ENCODE data around the gene GDNF.

The GDNF gene

GRCh38 chr5:37812365-37812764, 27.5 kb downstream of the GDNF start:
- no peak overlapping the region for H2BK120ac ChIP-seq (ENCODE audit: low read depth, low read length)
- no peak overlapping the region for H2AFZ ChIP-seq (ENCODE audit: low read depth, low read length)
- H3K23ac ChIP-seq (ENCODE audit: low read length in 2 of 2): no peak overlapping the region
- H4K91ac ChIP-seq (ENCODE audit: low read length): no peak overlapping the region
- no peak overlapping the region for H3K18ac ChIP-seq (ENCODE audit: low read depth in 1 of 2, low read length in 2 of 2)
- no peaks in the 10 kb centered on the region for H3K79me1 ChIP-seq (replicated peaks; ENCODE audit: low read length, poor library complexity, severe bottlenecking)
- no peak overlapping the region for H3K27ac ChIP-seq (ENCODE audit: low read length, poor library complexity, severe bottlenecking)
- no peak overlapping the region for H3K9ac ChIP-seq (ENCODE audit: low read length)
- H3K9me3 ChIP-seq (ENCODE audit: control insufficient read depth, low read length): no peaks in the 10 kb centered on the region
- H4K8ac ChIP-seq (ENCODE audit: low read length): no peak overlapping the region
- H2BK15ac ChIP-seq (ENCODE audit: low read depth, poor library complexity, severe bottlenecking): no peak overlapping the region
- DNase-seq: no peak
- no peak overlapping the region for H3K4me3 ChIP-seq (ENCODE audit: insufficient read depth in 1 of 2, low read depth in 1 of 2, low read length in 2 of 2)
- no peaks in the 10 kb centered on the region for H3K27me3 ChIP-seq (ENCODE audit: control insufficient read depth in 1 of 2, insufficient read depth in 1 of 2, low read length in 2 of 2)
- peaks cover 6 to 23% of the 10 kb centered on the region in 2 experiments for H3K36me3 ChIP-seq (ENCODE audit: control insufficient read depth in 1 of 2, insufficient read depth in 2 of 2, low read depth in 1 of 2, low read length in 2 of 2)
- peaks cover 12% of the 10 kb centered on the region for H3K4me1 ChIP-seq (ENCODE audit: control insufficient read depth, insufficient read depth, low read depth, low read length)
- H3K14ac ChIP-seq (ENCODE audit: low read length in 2 of 2): no peak overlapping the region
- 100% methylated on average over 2 of the region's 2 CpGs for WGBS
- no peak overlapping the region for H3K4ac ChIP-seq (ENCODE audit: low read depth in 1 of 2, low read length in 2 of 2)
- no peak overlapping the region for H3K4me2 ChIP-seq (ENCODE audit: low read length, poor library complexity, severe bottlenecking)
- H2AK5ac ChIP-seq (ENCODE audit: low read length, severe bottlenecking): no peak overlapping the region
- H2BK5ac ChIP-seq (ENCODE audit: low read depth, low read length, poor library complexity, severe bottlenecking): no peak overlapping the region
- no peak overlapping the region for H2BK12ac ChIP-seq (ENCODE audit: low read length in 2 of 2)

- Histone ChIP-seq H3K9me3 (ENCODE audit: control insufficient read depth, low read length) (no peaks in the 10 kb centered on the region), H3K4me3 (ENCODE audit: insufficient read depth in 1 of 2, low read depth in 1 of 2, low read length in 2 of 2) (no peak overlapping the region), H3K14ac (ENCODE audit: low read length in 2 of 2) (no peak overlapping the region), H3K36me3 (ENCODE audit: control insufficient read depth in 1 of 2, insufficient read depth in 2 of 2, low read depth in 1 of 2, low read length in 2 of 2) (peaks cover 6 to 23% of the 10 kb centered on the region in 2 experiments), H3K4ac (ENCODE audit: low read depth in 1 of 2, low read length in 2 of 2) (no peak overlapping the region), H4K8ac (ENCODE audit: low read length) (no peak overlapping the region), H3K4me2 (ENCODE audit: low read length, poor library complexity, severe bottlenecking) (no peak overlapping the region), H2BK12ac (ENCODE audit: low read length in 2 of 2) (no peak overlapping the region), H2BK5ac (ENCODE audit: low read depth, low read length, poor library complexity, severe bottlenecking) (no peak overlapping the region), H3K23ac (ENCODE audit: low read length in 2 of 2) (no peak overlapping the region), H3K27ac (ENCODE audit: low read length, poor library complexity, severe bottlenecking) (no peak overlapping the region), H4K91ac (ENCODE audit: low read length) (no peak overlapping the region), H3K79me1 (replicated peaks; ENCODE audit: low read length, poor library complexity, severe bottlenecking) (no peaks in the 10 kb centered on the region), H3K18ac (ENCODE audit: low read depth in 1 of 2, low read length in 2 of 2) (no peak overlapping the region), H3K27me3 (ENCODE audit: control insufficient read depth in 1 of 2, insufficient read depth in 1 of 2, low read length in 2 of 2) (no peaks in the 10 kb centered on the region), H2BK15ac (ENCODE audit: low read depth, poor library complexity, severe bottlenecking) (no peak overlapping the region), H2AK5ac (ENCODE audit: low read length, severe bottlenecking) (no peak overlapping the region), H2BK120ac (ENCODE audit: low read depth, low read length) (no peak overlapping the region), H2AFZ (ENCODE audit: low read depth, low read length) (no peak overlapping the region), H3K4me1 (ENCODE audit: control insufficient read depth, insufficient read depth, low read depth, low read length) (peaks cover 12% of the 10 kb centered on the region), H3K9ac (ENCODE audit: low read length) (peak overlapping the region; percentile 2)
- WGBS: 95% methylated on average over 10 of the region's 10 CpGs
- no peak for DNase-seq
These were observed 28.0 kb downstream of the GDNF start for GRCh38 chr5:37811866-37812265.

GRCh38 chr5:37810311-37810710, 29.5 kb downstream of the GDNF start:
- H3K27me3 ChIP-seq (ENCODE audit: control insufficient read depth in 1 of 2, insufficient read depth in 1 of 2, low read length in 2 of 2): no peaks in the 10 kb centered on the region
- H3K79me1 ChIP-seq (replicated peaks; ENCODE audit: low read length, poor library complexity, severe bottlenecking): no peaks in the 10 kb centered on the region
- peaks cover 6 to 18% of the 10 kb centered on the region in 2 experiments for H3K36me3 ChIP-seq (ENCODE audit: control insufficient read depth in 1 of 2, insufficient read depth in 2 of 2, low read depth in 1 of 2, low read length in 2 of 2)
- 90% methylated on average over 14 of the region's 14 CpGs for WGBS
- no peak overlapping the region for H2BK15ac ChIP-seq (ENCODE audit: low read depth, poor library complexity, severe bottlenecking)
- H3K14ac ChIP-seq (ENCODE audit: low read length in 2 of 2): no peak overlapping the region
- H3K4me3 ChIP-seq (ENCODE audit: insufficient read depth in 1 of 2, low read depth in 1 of 2, low read length in 2 of 2): peak overlapping the region in 1 of 2 experiments; percentile 72
- H4K91ac ChIP-seq (ENCODE audit: low read length): no peak overlapping the region
- no peak overlapping the region for H2AK5ac ChIP-seq (ENCODE audit: low read length, severe bottlenecking)
- no peaks in the 10 kb centered on the region for H3K9me3 ChIP-seq (ENCODE audit: control insufficient read depth, low read length)
- H3K23ac ChIP-seq (ENCODE audit: low read length in 2 of 2): no peak overlapping the region
- H2AFZ ChIP-seq (ENCODE audit: low read depth, low read length): no peak overlapping the region
- H3K4me1 ChIP-seq (ENCODE audit: control insufficient read depth, insufficient read depth, low read depth, low read length): peaks cover 12% of the 10 kb centered on the region
- no peak overlapping the region for H3K4ac ChIP-seq (ENCODE audit: low read depth in 1 of 2, low read length in 2 of 2)
- DNase-seq: no peak
- H3K18ac ChIP-seq (ENCODE audit: low read depth in 1 of 2, low read length in 2 of 2): no peak overlapping the region
- H3K27ac ChIP-seq (ENCODE audit: low read length, poor library complexity, severe bottlenecking): no peak overlapping the region
- no peak overlapping the region for H2BK120ac ChIP-seq (ENCODE audit: low read depth, low read length)
- no peak overlapping the region for H2BK5ac ChIP-seq (ENCODE audit: low read depth, low read length, poor library complexity, severe bottlenecking)
- peak overlapping the region; percentile 86 for H3K9ac ChIP-seq (ENCODE audit: low read length)
- no peak overlapping the region for H2BK12ac ChIP-seq (ENCODE audit: low read length in 2 of 2)
- H3K4me2 ChIP-seq (ENCODE audit: low read length, poor library complexity, severe bottlenecking): no peak overlapping the region
- no peak overlapping the region for H4K8ac ChIP-seq (ENCODE audit: low read length)

GRCh38 chr5:37808945-37809344, 30.9 kb downstream of the GDNF start:
- WGBS: 72% methylated on average over 4 of the region's 5 CpGs
- peaks cover 4 to 6% of the 10 kb centered on the region in 2 experiments for H3K36me3 ChIP-seq (ENCODE audit: control insufficient read depth in 1 of 2, insufficient read depth in 2 of 2, low read depth in 1 of 2, low read length in 2 of 2)
- no peak overlapping the region for H4K8ac ChIP-seq (ENCODE audit: low read length)
- no peak overlapping the region for H3K18ac ChIP-seq (ENCODE audit: low read depth in 1 of 2, low read length in 2 of 2)
- H3K4me3 ChIP-seq (ENCODE audit: insufficient read depth in 1 of 2, low read depth in 1 of 2, low read length in 2 of 2): no peak overlapping the region
- H3K4me1 ChIP-seq (ENCODE audit: control insufficient read depth, insufficient read depth, low read depth, low read length): peaks cover 10% of the 10 kb centered on the region
- no peak overlapping the region for H3K4ac ChIP-seq (ENCODE audit: low read depth in 1 of 2, low read length in 2 of 2)
- H3K27me3 ChIP-seq (ENCODE audit: control insufficient read depth in 1 of 2, insufficient read depth in 1 of 2, low read length in 2 of 2): no peaks in the 10 kb centered on the region
- no peak overlapping the region for H2BK120ac ChIP-seq (ENCODE audit: low read depth, low read length)
- no peak overlapping the region for H2BK15ac ChIP-seq (ENCODE audit: low read depth, poor library complexity, severe bottlenecking)
- peak overlapping the region in 1 of 2 experiments; percentile 58 for H2BK12ac ChIP-seq (ENCODE audit: low read length in 2 of 2)
- H4K91ac ChIP-seq (ENCODE audit: low read length): no peak overlapping the region
- H3K9me3 ChIP-seq (ENCODE audit: control insufficient read depth, low read length): no peaks in the 10 kb centered on the region
- no peak overlapping the region for H3K9ac ChIP-seq (ENCODE audit: low read length)
- H2AK5ac ChIP-seq (ENCODE audit: low read length, severe bottlenecking): no peak overlapping the region
- H2BK5ac ChIP-seq (ENCODE audit: low read depth, low read length, poor library complexity, severe bottlenecking): no peak overlapping the region
- no peak overlapping the region for H3K4me2 ChIP-seq (ENCODE audit: low read length, poor library complexity, severe bottlenecking)
- H2AFZ ChIP-seq (ENCODE audit: low read depth, low read length): no peak overlapping the region
- no peak overlapping the region for H3K27ac ChIP-seq (ENCODE audit: low read length, poor library complexity, severe bottlenecking)
- no peak overlapping the region for H3K23ac ChIP-seq (ENCODE audit: low read length in 2 of 2)
- DNase-seq: no peak
- no peaks in the 10 kb centered on the region for H3K79me1 ChIP-seq (replicated peaks; ENCODE audit: low read length, poor library complexity, severe bottlenecking)
- no peak overlapping the region for H3K14ac ChIP-seq (ENCODE audit: low read length in 2 of 2)

All from mesenchymal stem cell (in vitro differentiated cells and primary cell).